IMR-90 (cell line): ENCODE data around the gene EDIL3. TPM values are rescaled to one million over a fixed set of nuclear protein-coding genes. Genes with fewer than 3 reads are reported as not detected.

Experiments
- ATAC-seq: fragments of 200-7000 bp; cut with Tn5 transposase; 2 replicates; pipeline ENCODE4 v1.9.1; 2020; ENCODE audit warnings: low read depth, mild to moderate bottlenecking, moderate library complexity
- BruUV-seq: library from RNA; stranded (reverse); fragments of 400-500 nt; replicated peaks from 2 replicates; lab custom pipeline; 2021; lab: Mats Ljungman, UMichigan
- CTCF ChIA-PET: fragments of 300-600 bp; formaldehyde crosslinking; extraction: SDS; loops from one replicate; lab custom pipeline; 2021; ENCODE audit warnings: antibody characterized with exemption; lab: Yijun Ruan, JAX
- POLR2A ChIA-PET: fragments of 300-600 bp; sonication (Branson Sonifier 250); formaldehyde crosslinking; loops from one replicate; lab custom pipeline; 2022; ENCODE audit warnings: antibody characterized with exemption; ENCODE audit not compliant: unreplicated experiment; lab: Charles Lee
- DNase-seq: peaks from one replicate; pipeline ENCODE4 v3.0.0; 2013
- H2AFZ ChIP-seq: replicated peaks from 2 replicates; pipeline ENCODE3; 2013; ENCODE audit warnings: low read length, mild to moderate bottlenecking; ENCODE audit not compliant: poor library complexity
- H2AK5ac ChIP-seq: 2 replicates; pipeline ENCODE4 v1.6.1; 2013; ENCODE audit warnings: low read depth, low read length, inconsistent platforms
- H2AK9ac ChIP-seq: replicated peaks from 2 replicates; pipeline ENCODE3; 2013; ENCODE audit warnings: mild to moderate bottlenecking, low read depth, low read length, moderate library complexity; ENCODE audit not compliant: poor library complexity
- H2BK120ac ChIP-seq: 2 replicates; pipeline ENCODE4 v1.6.1; 2013; ENCODE audit warnings: low read depth, low read length, inconsistent platforms
- H2BK15ac ChIP-seq: 3 replicates; pipeline ENCODE4 v1.6.1; 2013; ENCODE audit warnings: low read depth, low read length, inconsistent platforms
- H2BK20ac ChIP-seq: 2 replicates; pipeline ENCODE4 v1.6.1; 2013; ENCODE audit warnings: low read depth, mild to moderate bottlenecking, inconsistent platforms, low read length, moderate library complexity
- H2BK5ac ChIP-seq: 2 replicates; pipeline ENCODE4 v1.6.1; 2013; ENCODE audit warnings: mild to moderate bottlenecking, low read depth, low read length, inconsistent platforms; ENCODE audit not compliant: poor library complexity, severe bottlenecking
- H3K14ac ChIP-seq: replicated peaks from 2 replicates; pipeline ENCODE4 v1.6.1; 2013; ENCODE audit warnings: low read depth, low read length, inconsistent platforms
- H3K18ac ChIP-seq: 2 replicates; pipeline ENCODE4 v1.6.1; 2013; ENCODE audit warnings: low read depth, low read length, control low read depth
- H3K23ac ChIP-seq: 2 replicates; pipeline ENCODE4 v1.6.1; 2013; ENCODE audit warnings: low read depth, low read length, inconsistent platforms
- H3K27ac ChIP-seq: 2 replicates; pipeline ENCODE4 v1.5.1; 2013; ENCODE audit warnings: mild to moderate bottlenecking, control low read depth, low read length; ENCODE audit not compliant: insufficient read depth
- H3K27me3 ChIP-seq: 2 replicates; pipeline ENCODE4 v1.6.1; 2013; ENCODE audit warnings: low read length; ENCODE audit not compliant: control insufficient read depth, insufficient read depth
- H3K36me3 ChIP-seq: 2 replicates; pipeline ENCODE4 v1.6.1; 2013; ENCODE audit warnings: low read length, mixed read lengths; ENCODE audit not compliant: control insufficient read depth, insufficient read depth
- H3K4ac ChIP-seq: 2 replicates; pipeline ENCODE4 v1.6.1; 2013; ENCODE audit warnings: low read depth, low read length, inconsistent platforms
- H3K4me1 ChIP-seq: 2 replicates; pipeline ENCODE4 v1.6.1; 2013; ENCODE audit warnings: low read length, mixed read lengths; ENCODE audit not compliant: control insufficient read depth, insufficient read depth
- H3K4me2 ChIP-seq: 2 replicates; pipeline ENCODE4 v1.6.1; 2013; ENCODE audit warnings: low read depth, mild to moderate bottlenecking, control low read depth, low read length, moderate library complexity
- H3K4me3 ChIP-seq: 2 replicates; pipeline ENCODE4 v1.5.1; 2013; ENCODE audit warnings: low read depth, mild to moderate bottlenecking, control low read depth, low read length, moderate library complexity; ENCODE audit not compliant: insufficient read depth
- H3K56ac ChIP-seq: 2 replicates; pipeline ENCODE4 v1.6.1; 2013; ENCODE audit warnings: low read length, inconsistent platforms; ENCODE audit not compliant: insufficient read depth; ENCODE audit errors: extremely low read depth
- H3K79me1 ChIP-seq, 2 experiments: 2 replicates each; pipeline ENCODE4 v1.6.1; 2013; ENCODE audit warnings: low read length in 2 of 2, inconsistent platforms in 1 of 2, low read depth in 1 of 2
- H3K9ac ChIP-seq: 2 replicates; pipeline ENCODE4 v1.6.1; 2013; ENCODE audit warnings: low read depth, low read length, control low read depth
- H3K9me1 ChIP-seq: 2 replicates; pipeline ENCODE4 v1.6.1; 2013; ENCODE audit warnings: low read length, inconsistent platforms; ENCODE audit not compliant: insufficient read depth
- H3K9me3 ChIP-seq: 2 replicates; pipeline ENCODE4 v1.6.1; 2013; ENCODE audit warnings: low read length; ENCODE audit not compliant: control insufficient read depth, insufficient read depth
- H4K20me1 ChIP-seq: 2 replicates; pipeline ENCODE4 v1.6.1; 2013; ENCODE audit warnings: low read length, inconsistent platforms; ENCODE audit not compliant: insufficient read depth
- H4K5ac ChIP-seq: 2 replicates; pipeline ENCODE4 v1.6.1; 2013; ENCODE audit warnings: mild to moderate bottlenecking, low read depth, low read length, control low read depth
- H4K8ac ChIP-seq, 2 experiments: 2 replicates each; pipeline ENCODE4 v1.6.1; 2013; ENCODE audit warnings: low read depth in 2 of 2, low read length in 2 of 2, control low read depth in 1 of 2, inconsistent platforms in 1 of 2
- H4K91ac ChIP-seq: 2 replicates; pipeline ENCODE4 v1.6.1; 2013; ENCODE audit warnings: low read depth, low read length, inconsistent platforms; ENCODE audit not compliant: insufficient read depth
- BHLHE40 ChIP-seq: fragments of 150-350 bp; IDR thresholded peaks from 2 replicates; pipeline ENCODE4 v1.6.1; 2016; ENCODE audit warnings: mild to moderate bottlenecking, low read depth, low read length
- CHD1 ChIP-seq: IDR thresholded peaks from 2 replicates; pipeline ENCODE4 v1.6.1; 2012; ENCODE audit warnings: low read depth, low read length, improper control_type of control experiment
- CTCF ChIP-seq: conservative IDR thresholded peaks from 2 replicates; pipeline ENCODE4 v1.5.1; 2012; ENCODE audit warnings: mild to moderate bottlenecking, low read depth, low read length, improper control_type of control experiment
- FOS ChIP-seq: fragments of 150-350 bp; IDR thresholded peaks from 2 replicates; pipeline ENCODE4 v1.6.1; 2016; ENCODE audit warnings: low read depth, low read length
- MAFK ChIP-seq: IDR thresholded peaks from 2 replicates; pipeline ENCODE4 v1.6.1; 2012; ENCODE audit warnings: low read depth, low read length, improper control_type of control experiment
- NFE2L2 ChIP-seq: fragments of 150-350 bp; IDR thresholded peaks from 2 replicates; pipeline ENCODE4 v1.6.1; 2016; ENCODE audit warnings: low read depth, mild to moderate bottlenecking, low read length
- POLR2A ChIP-seq: IDR thresholded peaks from 2 replicates; pipeline ENCODE4 v1.6.1; 2012; ENCODE audit warnings: mild to moderate bottlenecking, low read depth, low read length
- RAD21 ChIP-seq: IDR thresholded peaks from 2 replicates; pipeline ENCODE4 v1.6.1; 2012; ENCODE audit warnings: low read length, improper control_type of control experiment
- RCOR1 ChIP-seq: IDR thresholded peaks from 2 replicates; pipeline ENCODE4 v1.6.1; 2012; ENCODE audit warnings: mild to moderate bottlenecking, low read length, improper control_type of control experiment; ENCODE audit not compliant: insufficient replicate concordance
- RFX5 ChIP-seq: IDR thresholded peaks from 2 replicates; pipeline ENCODE4 v1.8.0; 2012; ENCODE audit warnings: low read depth, mild to moderate bottlenecking, low read length, moderate library complexity
- SMC3 ChIP-seq: fragments of 150-350 bp; IDR thresholded peaks from 2 replicates; pipeline ENCODE4 v1.6.1; 2016; ENCODE audit warnings: low read depth, mild to moderate bottlenecking, antibody characterized with exemption, low read length, moderate library complexity
- dilution Hi-C: fragments of 300-500 bp; cut with HindIII; formaldehyde crosslinking; loops from one replicate; pipeline ENCODE4 v1.14.3; 2018; ENCODE audit warnings: low sequenced_read_pairs; ENCODE audit not compliant: unreplicated experiment
- in situ Hi-C: fragments of 300-500 bp; cut with MboI; formaldehyde crosslinking; loops from 3 replicates; pipeline ENCODE4 v1.14.3; 2019; ENCODE audit warnings: low sequenced_read_pairs, inconsistent platforms, mixed read lengths
- intact Hi-C: fragments of 100-400 bp; cut with micrococcal nuclease; formaldehyde crosslinking; loops from 2 replicates; pipeline ENCODE4 v1.10.0; 2022
- polyA plus RNA-seq, 3 experiments: library from polyadenylated mRNA; depleted of rRNA; stranded (reverse); fragments of >200 nt; gene quantifications; 2 replicates each; pipeline ENCODE4 v1.2.3, GENCODE V29; 2012; ENCODE audit warnings: low replicate concordance in 1 of 3
- total RNA-seq: library from RNA; depleted of rRNA; stranded (reverse); fragments of >200 nt; gene quantifications from 2 replicates; pipeline ENCODE4 v1.2.3, GENCODE V29; 2012
- TF ChIP-seq, protein P1 (sequence below): fragments of 150-350 bp; IDR thresholded peaks from 2 replicates; pipeline ENCODE4 v1.6.1; 2017; ENCODE audit warnings: mild to moderate bottlenecking, antibody characterized with exemption, low read length, low read depth
- TF ChIP-seq, protein P2 (sequence below): fragments of 150-350 bp; IDR thresholded peaks from 2 replicates; pipeline ENCODE4 v1.6.1; 2016; ENCODE audit warnings: low read depth, mild to moderate bottlenecking, low read length, moderate library complexity, borderline replicate concordance

The EDIL3 gene
- total and polyA plus RNA-seq, 2 of the 4 experiments (the other 2 are of a cell fraction), result 55.5 to 82.8 TPM

- Histone ChIP-seq H3K4me2 (no peak overlapping the region), H3K27me3 (no peaks in the 10 kb centered on the region), H3K9me1 (no peaks in the 10 kb centered on the region), H4K20me1 (no peaks in the 10 kb centered on the region), H3K36me3 (no peaks in the 10 kb centered on the region), H4K5ac (no peak overlapping the region), H3K4ac (no peak overlapping the region), H3K9ac (no peak overlapping the region), H2BK15ac (no peak overlapping the region), H3K9me3 (no peaks in the 10 kb centered on the region), H2BK5ac (no peak overlapping the region), H3K23ac (no peak overlapping the region), H4K8ac (no peak overlapping the region), H3K14ac (no peak overlapping the region), H3K18ac (no peak overlapping the region), H2AFZ (no peak overlapping the region), H4K91ac (no peak overlapping the region), H3K56ac (no peak overlapping the region), H2AK9ac (no peak overlapping the region), H2BK20ac (no peak overlapping the region), H3K79me1 (peaks cover 0 to 3% of the 10 kb centered on the region in 2 experiments; a peak in 1 of 4 replicates), H3K4me1 (no peaks in the 10 kb centered on the region), H3K4me3 (no peak overlapping the region), H2BK120ac (no peak overlapping the region), H2AK5ac (no peak overlapping the region), H3K27ac (no peak overlapping the region)
- intact Hi-C loops, result no loop called here
- DNase-seq, result peak; percentile 9
- ATAC-seq, result peak; percentile 59
- POLR2A ChIA-PET, result no interaction called here
- TF ChIP-seq RAD21 (no peak), CTCF (no peak), CHD1 (no peak), RCOR1 (no peak), POLR2A (no peak), NFE2L2 (no peak), RFX5 (no peak), BHLHE40 (no peak), MAFK (no peak), FOS (no peak), SMC3 (no peak)
- TF ChIP-seq, protein P1, sequence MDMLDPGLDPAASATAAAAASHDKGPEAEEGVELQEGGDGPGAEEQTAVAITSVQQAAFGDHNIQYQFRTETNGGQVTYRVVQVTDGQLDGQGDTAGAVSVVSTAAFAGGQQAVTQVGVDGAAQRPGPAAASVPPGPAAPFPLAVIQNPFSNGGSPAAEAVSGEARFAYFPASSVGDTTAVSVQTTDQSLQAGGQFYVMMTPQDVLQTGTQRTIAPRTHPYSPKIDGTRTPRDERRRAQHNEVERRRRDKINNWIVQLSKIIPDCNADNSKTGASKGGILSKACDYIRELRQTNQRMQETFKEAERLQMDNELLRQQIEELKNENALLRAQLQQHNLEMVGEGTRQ, result no peak
- TF ChIP-seq, protein P2, sequence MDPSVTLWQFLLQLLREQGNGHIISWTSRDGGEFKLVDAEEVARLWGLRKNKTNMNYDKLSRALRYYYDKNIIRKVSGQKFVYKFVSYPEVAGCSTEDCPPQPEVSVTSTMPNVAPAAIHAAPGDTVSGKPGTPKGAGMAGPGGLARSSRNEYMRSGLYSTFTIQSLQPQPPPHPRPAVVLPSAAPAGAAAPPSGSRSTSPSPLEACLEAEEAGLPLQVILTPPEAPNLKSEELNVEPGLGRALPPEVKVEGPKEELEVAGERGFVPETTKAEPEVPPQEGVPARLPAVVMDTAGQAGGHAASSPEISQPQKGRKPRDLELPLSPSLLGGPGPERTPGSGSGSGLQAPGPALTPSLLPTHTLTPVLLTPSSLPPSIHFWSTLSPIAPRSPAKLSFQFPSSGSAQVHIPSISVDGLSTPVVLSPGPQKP, result no peak
- dilution Hi-C loops, result no loop called here
- CTCF ChIA-PET, result interaction anchor here (0.7 kb wide), 1 partner anchor 362 kb away, joined by 3 read pairs; no protein-coding TSS in a partner anchor
- no TSS peak for BruUV-seq
- in situ Hi-C loops, result no loop called here
Measured at GRCh38 chr5:84228266-84228665, 156.4 kb downstream of the EDIL3 start.
